HG03442 (cell line): ENCODE results near the gene TSR2.
"Not testable (repeated sequence)": the region's sequence is repeated elsewhere in the genome, so short reads cannot be mapped to it uniquely, and the experiment has no call there.

Experiments
- ATAC-seq: cut with Tn5 transposase; IDR thresholded peaks from one replicate; pipeline ENCODE4 v1.9.1; 2021; ENCODE audit warnings: mild to moderate bottlenecking, moderate library complexity; ENCODE audit not compliant: unreplicated experiment

Gene TSR2

DNA sequence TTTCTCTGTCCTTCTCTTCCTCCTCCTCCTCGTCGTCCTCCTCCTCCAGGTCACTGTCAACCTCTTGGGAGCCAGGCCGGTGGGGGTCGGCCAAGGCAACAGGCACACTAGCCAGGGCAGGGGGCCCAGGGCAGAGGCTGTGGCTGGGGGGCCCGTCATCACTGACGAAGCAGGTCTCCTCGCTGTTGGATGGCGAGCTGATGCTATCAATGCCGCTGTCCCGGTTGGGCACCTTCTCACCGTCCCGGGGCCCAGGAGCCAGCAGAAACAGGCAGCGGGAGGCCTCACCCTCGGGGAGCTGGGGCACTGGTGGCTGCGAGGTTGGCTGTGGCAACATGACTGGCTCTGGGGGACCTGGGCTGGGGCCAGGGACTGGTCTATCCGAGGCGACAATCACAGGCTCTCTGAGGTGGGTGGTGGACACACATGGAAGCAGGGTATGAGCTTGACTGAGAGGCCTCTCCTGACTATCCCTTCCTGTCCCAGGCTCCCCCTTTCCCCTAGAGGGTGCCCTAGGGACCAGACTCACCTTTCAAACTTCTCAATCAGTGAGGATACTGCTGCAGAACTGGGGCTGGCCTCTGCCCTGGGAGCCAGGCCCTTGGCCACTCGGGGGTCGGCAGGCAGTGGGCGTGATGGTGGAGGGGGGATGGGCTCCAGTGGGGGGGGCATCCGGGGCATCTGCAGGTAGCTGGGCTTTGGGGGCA, 30.0 kb downstream of the TSR2 start:
- no peak for ATAC-seq

DNA sequence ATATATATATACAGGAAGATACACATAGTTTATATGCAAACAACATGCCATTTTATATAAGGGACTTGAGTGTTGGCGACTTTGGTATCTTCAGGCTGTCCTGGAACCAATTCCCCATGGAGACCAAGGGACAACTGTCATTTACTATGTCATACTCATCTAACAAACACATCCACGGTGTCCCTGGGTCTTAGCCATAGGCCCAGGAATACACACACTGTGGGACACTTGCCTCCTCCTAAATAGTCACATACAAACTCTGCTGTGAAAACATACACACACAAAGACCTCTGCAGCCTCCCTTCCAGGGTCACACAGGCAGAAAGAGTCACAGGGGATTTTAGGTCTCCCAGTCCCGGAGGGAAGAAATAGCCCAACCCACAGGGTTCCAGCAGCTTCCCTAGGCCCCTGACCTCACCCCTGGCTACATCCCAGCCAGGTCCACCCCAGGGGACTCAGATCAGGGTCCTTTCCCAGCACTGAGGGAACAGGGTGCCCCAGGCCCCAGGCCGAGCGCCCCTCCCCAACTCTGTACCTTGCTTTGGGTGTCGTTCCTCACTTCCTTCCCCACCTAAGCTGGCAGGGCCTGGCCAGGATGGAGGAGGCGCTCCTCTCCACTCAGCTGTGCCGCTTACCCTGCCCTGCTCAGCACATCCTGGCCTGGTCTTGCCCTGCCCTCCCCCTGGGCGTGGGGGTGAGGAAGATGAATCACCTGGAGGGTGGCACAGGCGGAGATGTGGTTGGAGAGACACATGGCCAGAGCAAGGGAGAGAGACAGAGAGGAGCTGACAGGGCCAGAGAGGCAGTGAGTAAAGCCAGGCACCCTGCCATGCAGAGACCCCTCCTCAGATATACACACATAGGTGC, 34.0 kb downstream of the TSR2 start:
- no peak for ATAC-seq

- no peak for ATAC-seq
These were observed 39.2 kb downstream of the TSR2 start for GRCh38 chrX:54479136-54480111.

DNA sequence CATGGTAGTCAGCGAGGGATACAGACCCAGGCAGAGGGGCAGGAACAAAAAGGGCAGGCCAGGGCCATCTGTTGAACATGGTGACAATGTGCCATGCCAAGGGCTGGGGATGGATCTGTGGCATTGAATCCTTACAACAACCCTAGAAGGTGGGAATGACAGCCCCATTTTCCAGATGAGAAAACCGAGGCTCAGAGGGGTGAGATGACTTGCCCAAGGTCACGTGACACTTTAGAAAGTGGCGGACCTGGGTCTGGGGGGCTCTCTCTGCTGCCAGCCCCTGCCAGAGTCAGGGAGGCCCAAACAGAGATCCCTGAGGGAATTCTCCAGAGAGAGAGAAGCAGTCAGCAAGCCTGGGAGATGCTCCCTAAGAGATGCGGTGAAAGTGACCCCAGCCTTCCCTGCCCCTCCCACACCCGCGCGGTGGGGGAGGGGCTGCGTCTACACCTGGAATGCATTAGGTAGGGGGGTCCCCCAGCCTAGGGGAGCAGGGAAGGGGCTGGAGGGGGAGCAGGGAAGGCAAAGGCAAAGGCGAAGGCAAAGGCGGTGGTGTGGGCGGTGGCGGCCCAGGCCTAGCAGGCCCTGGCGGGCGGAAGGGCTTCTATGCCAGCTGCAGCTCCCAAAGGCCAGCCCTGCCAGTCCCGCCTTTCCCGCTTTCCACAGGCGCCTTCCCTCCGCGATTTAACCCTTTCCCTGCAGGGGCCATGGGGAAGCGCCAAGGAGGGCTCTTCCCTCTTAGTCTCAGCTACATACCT, 42.8 kb downstream of the TSR2 start:
- ATAC-seq, result no peak

DNA sequence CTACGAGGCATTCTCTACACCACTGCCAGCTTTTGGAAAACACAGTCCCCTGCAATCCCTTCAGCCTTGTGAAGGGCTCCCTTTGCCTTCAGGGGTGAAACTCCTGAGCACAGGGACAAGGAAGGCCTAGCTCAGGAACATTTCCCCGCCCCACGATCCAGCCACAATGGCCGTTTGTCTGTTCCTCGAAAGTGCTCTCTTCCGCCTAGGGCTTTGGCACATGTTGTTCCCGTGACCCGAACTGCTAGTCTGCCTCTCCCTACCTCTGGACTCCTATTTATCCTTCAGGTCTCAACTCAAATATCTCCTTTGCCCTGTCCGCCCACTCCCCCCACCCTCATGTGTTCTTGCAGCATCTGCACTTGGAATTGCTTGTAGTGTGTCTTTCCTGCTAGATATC, 43.7 kb downstream of the TSR2 start:
- ATAC-seq, result no peak

DNA sequence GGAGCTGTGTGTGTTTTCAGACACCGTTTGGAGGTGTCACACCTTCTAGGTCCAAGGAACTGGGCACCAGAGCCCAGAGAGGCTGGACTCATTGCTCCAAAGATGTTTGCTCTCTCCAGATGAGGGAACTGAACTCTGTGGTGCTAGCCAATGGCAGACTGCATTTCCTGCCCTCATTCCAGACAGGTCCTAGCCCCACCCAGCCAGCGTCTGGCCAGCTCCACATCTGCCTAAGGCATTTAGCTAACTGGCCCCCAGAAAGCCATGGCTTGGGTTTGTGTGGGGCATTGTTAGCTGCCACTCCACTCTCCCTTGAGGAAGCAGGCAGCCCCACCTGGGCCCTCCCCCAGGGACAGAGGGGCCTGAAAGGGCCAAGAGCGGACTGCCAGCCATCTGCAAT, 44.5 kb downstream of the TSR2 start:
- no peak for ATAC-seq

DNA sequence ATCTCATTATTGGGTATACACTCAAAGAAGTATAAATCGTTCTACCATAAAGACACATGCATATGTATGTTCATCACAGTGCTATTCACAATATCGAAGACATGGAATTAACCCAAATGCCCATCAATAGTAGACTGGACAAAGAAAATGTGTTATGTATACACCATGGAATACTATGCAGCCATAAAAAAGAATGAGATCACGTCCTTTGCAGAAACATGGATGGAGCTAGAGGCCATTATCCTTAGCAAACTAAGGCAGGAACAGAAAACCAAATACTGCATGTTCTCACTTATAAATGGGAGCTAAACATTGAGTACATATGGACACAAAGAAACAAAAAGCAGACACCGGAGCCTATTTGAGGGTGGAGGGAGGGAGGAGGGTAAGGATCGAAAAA, 49.6 kb downstream of the TSR2 start:
- not testable (repeated sequence) for ATAC-seq

DNA sequence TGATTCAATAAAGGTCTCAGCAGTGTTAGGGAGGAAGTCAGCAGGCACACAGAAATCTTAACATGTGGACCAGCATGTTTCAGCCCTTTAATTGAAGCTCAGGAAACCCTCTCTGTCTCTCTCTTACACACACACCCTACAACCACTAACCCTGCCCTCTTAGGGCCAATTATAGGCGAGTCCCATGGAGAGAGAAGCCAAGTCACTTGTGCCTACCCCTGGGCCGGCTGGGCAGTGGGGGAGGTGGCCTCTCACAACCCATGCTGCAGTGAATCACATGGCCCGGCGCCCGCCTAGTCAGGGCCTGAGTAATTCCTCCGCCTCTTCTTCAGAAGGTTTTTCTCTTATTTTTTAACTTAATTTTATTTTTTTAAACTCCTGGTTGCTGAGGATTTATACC, 52.1 kb downstream of the TSR2 start:
- no peak for ATAC-seq

GRCh38 chrX:54494166-54494988, 54.2 kb downstream of the TSR2 start:
- no peak for ATAC-seq
